ENCODE data around the gene MYL10. TPM values are rescaled to one million over a fixed set of nuclear protein-coding genes. Genes with fewer than 3 reads are reported as not detected.

Gene MYL10
- total and polyA plus RNA-seq, 8 donors = not detected

GRCh38 chr7:101563943-101564777 lies 64.9 kb downstream of the MYL10 start:
- no peak overlapping the region for H3K27ac ChIP-seq
- no peak for DNase-seq
- H3K27me3 ChIP-seq = peaks cover 0 to 38% (median 0%) of the 10 kb centered on the region in 3 donors
- no peaks in the 10 kb centered on the region for H3K36me3 ChIP-seq
- TF ChIP-seq EP300 (IDR thresholded peaks at IDR 0.05) (no peak), CTCF (IDR thresholded peaks at IDR 0.05) (no peak), POLR2A (IDR thresholded peaks at IDR 0.05) (no peak), POLR2AphosphoS5 (IDR thresholded peaks at IDR 0.05) (no peak)
- no peaks in the 10 kb centered on the region for H3K9me3 ChIP-seq
- intact Hi-C loops (cut with DNase I; ENCODE audit: low total_unique reads) = no loop called here
- 75 to 82% (median 80%) methylated on average over 22 to 23 of the region's 23 CpGs for WGBS, 5 donors
- no peak overlapping the region for H3K4me3 ChIP-seq
- H3K4me1 ChIP-seq = no peaks in the 10 kb centered on the region

Other genes starting within 250 kb of the MYL10 start
- gene CUX1, start 188.3 kb upstream of the MYL10 start, total RNA-seq = 100 to 1,000 TPM in 2 of 5 donors, 10 to 100 TPM in 3; 44.3 to 201 (median 70.1) TPM
- gene CUX1, start 188.3 kb upstream of the MYL10 start, polyA plus RNA-seq = 10 to 100 TPM; 24.7 to 39.6 (median 33.8) TPM